ENCODE results near the gene GALNT2.

The GALNT2 gene

GRCh38 chr1:230295367-230295766 lies 228.3 kb downstream of the GALNT2 start:
- DNase-seq (ENCODE audit: low read depth in 2 of 2), result no peak

- DNase-seq (ENCODE audit: low read depth in 2 of 2), result no peak
Observed at GRCh38 chr1:230299191-230300006, 232.4 kb downstream of the GALNT2 start.

- no peak for DNase-seq (ENCODE audit: low read depth in 2 of 2)
Observed at GRCh38 chr1:230300322-230301301, 233.6 kb downstream of the GALNT2 start.

- no peak for DNase-seq (ENCODE audit: low read depth in 2 of 2)
Observed at GRCh38 chr1:230301322-230301721, 234.3 kb downstream of the GALNT2 start.

- no peak for DNase-seq (ENCODE audit: low read depth in 2 of 2)
Observed at GRCh38 chr1:230301822-230302221, 234.8 kb downstream of the GALNT2 start.

GRCh38 chr1:230303069-230303468 lies 236.0 kb downstream of the GALNT2 start:
- DNase-seq (ENCODE audit: low read depth in 2 of 2), result no peak

GRCh38 chr1:230303822-230304221 lies 236.8 kb downstream of the GALNT2 start:
- no peak for DNase-seq (ENCODE audit: low read depth in 2 of 2)

GRCh38 chr1:230306169-230306568 lies 239.1 kb downstream of the GALNT2 start:
- DNase-seq (ENCODE audit: low read depth in 2 of 2), result peak; percentile 21 to 24

GRCh38 chr1:230307213-230307612 lies 240.2 kb downstream of the GALNT2 start:
- DNase-seq (ENCODE audit: low read depth in 2 of 2), result no peak

GRCh38 chr1:230308039-230308438 lies 241.0 kb downstream of the GALNT2 start:
- DNase-seq (ENCODE audit: low read depth in 2 of 2), result no peak

- no peak for DNase-seq (ENCODE audit: low read depth in 2 of 2)
Observed at GRCh38 chr1:230308821-230309220, 241.8 kb downstream of the GALNT2 start.

GRCh38 chr1:230309646-230310177 lies 242.7 kb downstream of the GALNT2 start:
- DNase-seq (ENCODE audit: low read depth in 2 of 2), result no peak

- peak; percentile 15 to 20 for DNase-seq (ENCODE audit: low read depth in 2 of 2)
Observed at GRCh38 chr1:230310381-230311163, 243.5 kb downstream of the GALNT2 start.

GRCh38 chr1:230312676-230313075 lies 245.6 kb downstream of the GALNT2 start:
- DNase-seq (ENCODE audit: low read depth in 2 of 2), result no peak

- DNase-seq (ENCODE audit: low read depth in 2 of 2), result no peak
Observed at GRCh38 chr1:230313453-230314141, 246.6 kb downstream of the GALNT2 start.

GRCh38 chr1:230314142-230314470 lies 247.1 kb downstream of the GALNT2 start:
- DNase-seq (ENCODE audit: low read depth in 2 of 2), result no peak

GRCh38 chr1:230315099-230315498 lies 248.1 kb downstream of the GALNT2 start:
- DNase-seq (ENCODE audit: low read depth in 2 of 2), result no peak

GRCh38 chr1:230316864-230317745 lies 250.1 kb downstream of the GALNT2 start:
- no peak for DNase-seq (ENCODE audit: low read depth in 2 of 2)

- DNase-seq (ENCODE audit: low read depth in 2 of 2), result no peak
Observed at GRCh38 chr1:230317823-230318819, 251.1 kb downstream of the GALNT2 start.
